VCaP (cell line): Measurements from ENCODE around the gene NDE1.
A peak's percentile ranks its signal among the peaks of the same experiment; 100 is the strongest.

Experiments used
- H3K27ac ChIP-seq: fragments of 450-650 bp; 2 replicates; pipeline ENCODE4 v1.5.1; 2017
- TF ChIP-seq, protein P1 (sequence below): fragments of 450-650 bp; conservative IDR thresholded peaks from 2 replicates; pipeline ENCODE4 v1.5.1; 2017; ENCODE audit warnings: mild to moderate bottlenecking, moderate library complexity

Gene NDE1

DNA sequence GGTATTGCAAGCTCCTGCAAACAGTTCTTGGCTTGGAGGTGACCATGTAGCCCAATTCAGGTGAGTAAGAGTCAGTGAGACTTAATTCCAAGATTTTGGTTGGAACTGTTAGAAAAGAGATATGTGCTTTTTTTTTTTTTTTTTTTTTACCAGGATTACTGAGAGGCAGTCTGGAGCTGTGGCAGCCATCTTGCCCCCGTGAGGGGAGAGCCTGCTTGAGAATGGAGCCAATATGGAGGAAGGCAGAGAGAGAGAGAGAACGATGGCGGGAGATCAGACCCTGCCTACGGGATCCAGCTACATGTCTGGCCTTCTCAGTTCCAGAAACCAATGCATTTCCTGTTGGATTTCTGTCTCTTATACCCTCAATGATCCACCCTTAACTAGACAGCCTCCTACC lies 109.0 kb downstream of the NDE1 start:
- H3K27ac ChIP-seq, result no peak overlapping the region
- TF ChIP-seq, protein P1, sequence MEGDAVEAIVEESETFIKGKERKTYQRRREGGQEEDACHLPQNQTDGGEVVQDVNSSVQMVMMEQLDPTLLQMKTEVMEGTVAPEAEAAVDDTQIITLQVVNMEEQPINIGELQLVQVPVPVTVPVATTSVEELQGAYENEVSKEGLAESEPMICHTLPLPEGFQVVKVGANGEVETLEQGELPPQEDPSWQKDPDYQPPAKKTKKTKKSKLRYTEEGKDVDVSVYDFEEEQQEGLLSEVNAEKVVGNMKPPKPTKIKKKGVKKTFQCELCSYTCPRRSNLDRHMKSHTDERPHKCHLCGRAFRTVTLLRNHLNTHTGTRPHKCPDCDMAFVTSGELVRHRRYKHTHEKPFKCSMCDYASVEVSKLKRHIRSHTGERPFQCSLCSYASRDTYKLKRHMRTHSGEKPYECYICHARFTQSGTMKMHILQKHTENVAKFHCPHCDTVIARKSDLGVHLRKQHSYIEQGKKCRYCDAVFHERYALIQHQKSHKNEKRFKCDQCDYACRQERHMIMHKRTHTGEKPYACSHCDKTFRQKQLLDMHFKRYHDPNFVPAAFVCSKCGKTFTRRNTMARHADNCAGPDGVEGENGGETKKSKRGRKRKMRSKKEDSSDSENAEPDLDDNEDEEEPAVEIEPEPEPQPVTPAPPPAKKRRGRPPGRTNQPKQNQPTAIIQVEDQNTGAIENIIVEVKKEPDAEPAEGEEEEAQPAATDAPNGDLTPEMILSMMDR, result no peak

- TF ChIP-seq, protein P1, result no peak
- H3K27ac ChIP-seq, result no peak overlapping the region
Observed at GRCh38 chr16:15760129-15760528, 110.1 kb downstream of the NDE1 start.

- TF ChIP-seq, protein P1, result no peak
- H3K27ac ChIP-seq, result no peak overlapping the region
Observed at GRCh38 chr16:15764112-15764511, 114.1 kb downstream of the NDE1 start.

GRCh38 chr16:15765116-15765515 lies 115.1 kb downstream of the NDE1 start:
- H3K27ac ChIP-seq, result no peak overlapping the region
- TF ChIP-seq, protein P1, result no peak

DNA sequence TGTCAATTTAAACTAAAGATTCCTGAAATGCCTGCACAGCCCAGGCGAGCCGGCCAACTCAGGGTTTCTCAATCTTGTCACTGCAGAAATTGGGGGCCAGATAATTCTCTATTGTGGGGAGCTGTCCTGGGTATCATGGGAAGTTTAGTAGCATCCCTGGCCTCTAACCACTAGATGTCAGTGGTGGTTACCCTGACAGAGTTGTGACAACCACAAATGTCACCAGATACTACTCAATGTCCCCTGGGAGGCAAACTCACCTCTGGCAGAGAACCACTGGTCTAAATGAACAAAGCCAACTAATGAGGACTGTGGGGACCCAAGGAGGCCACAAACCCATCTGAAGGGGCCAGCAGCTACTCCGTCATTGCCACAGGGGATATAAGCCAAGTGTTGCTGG lies 115.8 kb downstream of the NDE1 start:
- TF ChIP-seq, protein P1, result peak; percentile 80
- no peak overlapping the region for H3K27ac ChIP-seq

DNA sequence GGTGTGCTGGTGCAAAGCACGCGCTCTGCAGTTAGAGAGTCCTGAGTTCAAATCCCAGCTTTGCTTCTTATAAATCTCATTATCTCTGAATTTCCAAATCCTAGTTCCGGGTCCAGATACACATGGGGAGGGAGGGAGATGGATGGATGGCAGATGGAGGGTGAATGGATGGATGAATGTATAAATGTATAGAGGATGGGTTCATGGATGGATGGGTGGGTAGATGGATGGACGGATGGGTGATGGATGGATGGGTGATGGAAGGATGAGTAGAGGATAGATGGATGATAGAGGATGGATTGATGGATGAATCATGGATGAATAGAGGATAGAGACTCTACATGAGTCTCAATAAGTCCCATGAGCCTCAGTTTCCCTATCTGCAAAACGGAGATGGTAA lies 116.9 kb downstream of the NDE1 start:
- H3K27ac ChIP-seq, result no peak overlapping the region
- TF ChIP-seq, protein P1, result no peak

- no peak overlapping the region for H3K27ac ChIP-seq
- TF ChIP-seq, protein P1, result no peak
Observed at GRCh38 chr16:15768201-15768600, 118.2 kb downstream of the NDE1 start.

GRCh38 chr16:15769239-15769638 lies 119.2 kb downstream of the NDE1 start:
- no peak overlapping the region for H3K27ac ChIP-seq

More at GRCh38 chr16:15769239-15769638, 119.2 kb downstream of the NDE1 start:
- TF ChIP-seq, protein P1, result no peak
